ENCODE data around the gene POP7.

POP7 gene

DNA sequence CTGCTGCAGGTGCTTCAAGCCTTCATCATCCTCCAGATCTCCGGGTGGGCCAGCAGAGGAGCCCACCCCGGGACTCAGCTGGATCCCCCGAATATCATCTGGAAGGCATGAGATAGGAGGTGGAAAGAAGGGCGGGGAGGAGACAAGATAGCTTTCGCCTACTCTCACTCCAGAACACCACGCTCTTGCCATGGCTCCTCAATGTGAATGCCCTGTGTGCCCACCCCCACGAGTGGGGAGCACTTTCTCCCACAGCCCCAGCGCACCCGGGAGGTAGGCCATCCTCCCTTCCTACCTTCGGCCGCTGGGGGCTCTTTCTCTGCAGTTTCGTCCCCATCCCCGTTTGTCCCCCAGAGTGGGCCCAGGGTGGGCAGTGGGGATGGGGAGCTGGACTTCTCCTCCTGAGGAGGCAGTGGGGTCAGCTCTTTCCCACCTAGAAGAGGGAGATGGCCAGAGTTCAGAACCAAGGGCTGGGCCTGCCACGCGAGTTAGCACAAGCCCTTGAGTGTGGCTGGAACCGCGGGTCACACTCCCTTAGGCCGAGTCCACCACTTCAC, 20.8 kb upstream of the POP7 start:
- Mint-ChIP-seq H3K4me3 (no peak overlapping the region), H3K9me3 (no peaks in the 10 kb centered on the region), H3K4me1 (peaks cover 40% of the 10 kb centered on the region), H3K27ac (no peak overlapping the region), H3K36me3 (peaks cover 87% of the 10 kb centered on the region)
- no peak for ATAC-seq
- no peak for DNase-seq (ENCODE audit: low spot score in 2 of 2)

DNA sequence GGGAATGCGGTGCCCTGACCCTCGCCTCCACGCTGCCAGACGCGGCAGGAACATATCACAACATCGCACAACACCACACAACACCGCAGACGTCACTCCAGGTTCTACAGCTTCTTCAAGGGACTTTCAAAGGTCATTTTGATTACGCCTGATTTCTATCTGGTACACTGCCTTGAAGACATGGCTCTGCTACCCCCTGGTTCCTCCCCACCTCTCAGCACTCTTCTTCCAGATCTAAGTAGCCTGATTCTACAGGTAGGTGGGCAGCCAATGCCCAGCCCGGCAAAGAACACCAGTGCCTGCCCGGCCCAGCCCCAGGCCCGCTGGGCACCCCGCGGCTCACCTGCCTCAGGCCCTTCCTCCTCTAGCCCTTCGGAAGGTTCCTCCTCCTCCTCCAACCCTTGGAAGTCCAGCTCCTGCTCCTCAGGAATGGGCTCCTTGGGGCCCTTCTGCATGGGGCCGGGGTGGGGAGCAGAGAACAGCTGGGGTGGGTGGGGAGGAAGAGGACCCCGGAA, 20.2 kb upstream of the POP7 start:
- DNase-seq (ENCODE audit: low spot score in 2 of 2) (no peak), ATAC-seq (no peak)
- peaks cover 81% of the 10 kb centered on the region for H3K36me3 Mint-ChIP-seq
- peaks cover 35% of the 10 kb centered on the region for H3K4me1 Mint-ChIP-seq
- H3K9me3 Mint-ChIP-seq, result no peaks in the 10 kb centered on the region
- no peak overlapping the region for H3K27ac Mint-ChIP-seq
- H3K4me3 Mint-ChIP-seq, result no peak overlapping the region

GRCh38 chr7:100686201-100686821, 19.6 kb upstream of the POP7 start:
- Mint-ChIP-seq H3K9me3 (no peaks in the 10 kb centered on the region), H3K36me3 (peaks cover 75% of the 10 kb centered on the region), H3K4me1 (peaks cover 35% of the 10 kb centered on the region), H3K4me3 (no peak overlapping the region), H3K27ac (peak overlapping the region; percentile 70)
- no peak for ATAC-seq
- DNase-seq (ENCODE audit: low spot score in 2 of 2), result no peak

- no peak for ATAC-seq
- no peaks in the 10 kb centered on the region for H3K9me3 Mint-ChIP-seq
- DNase-seq (ENCODE audit: low spot score in 2 of 2), result no peak
- H3K36me3 Mint-ChIP-seq, result peaks cover 75% of the 10 kb centered on the region
- H3K4me3 Mint-ChIP-seq, result no peak overlapping the region
- peak overlapping the region; percentile 70 for H3K27ac Mint-ChIP-seq
- H3K4me1 Mint-ChIP-seq, result peaks cover 36% of the 10 kb centered on the region
Measured at GRCh38 chr7:100686822-100687211, 19.1 kb upstream of the POP7 start.

DNA sequence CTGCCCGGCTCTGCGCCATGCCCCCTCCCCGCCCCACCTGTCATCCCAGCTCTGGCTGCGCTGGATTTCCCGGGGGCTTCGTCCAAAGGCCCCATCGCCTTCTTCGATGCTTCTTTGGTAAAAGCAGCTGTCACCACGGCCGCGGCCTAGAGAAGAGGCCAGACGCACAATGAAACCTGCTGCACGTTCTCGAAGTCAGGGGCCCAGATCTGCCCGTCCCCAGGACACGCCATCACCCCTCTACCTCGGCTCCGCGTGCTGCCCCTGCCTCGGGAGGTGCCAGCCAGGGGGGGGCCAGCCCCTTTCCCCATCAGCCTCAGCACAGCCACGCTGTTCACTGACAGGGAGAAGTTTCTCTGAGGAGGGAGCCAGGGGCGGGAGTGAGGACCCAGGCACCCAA, 18.7 kb upstream of the POP7 start:
- Mint-ChIP-seq H3K9me3 (no peaks in the 10 kb centered on the region), H3K36me3 (peaks cover 75% of the 10 kb centered on the region), H3K4me1 (peaks cover 38% of the 10 kb centered on the region), H3K27ac (peak overlapping the region; percentile 70), H3K4me3 (no peak overlapping the region)
- ATAC-seq (no peak), DNase-seq (ENCODE audit: low spot score in 2 of 2) (no peak)

DNA sequence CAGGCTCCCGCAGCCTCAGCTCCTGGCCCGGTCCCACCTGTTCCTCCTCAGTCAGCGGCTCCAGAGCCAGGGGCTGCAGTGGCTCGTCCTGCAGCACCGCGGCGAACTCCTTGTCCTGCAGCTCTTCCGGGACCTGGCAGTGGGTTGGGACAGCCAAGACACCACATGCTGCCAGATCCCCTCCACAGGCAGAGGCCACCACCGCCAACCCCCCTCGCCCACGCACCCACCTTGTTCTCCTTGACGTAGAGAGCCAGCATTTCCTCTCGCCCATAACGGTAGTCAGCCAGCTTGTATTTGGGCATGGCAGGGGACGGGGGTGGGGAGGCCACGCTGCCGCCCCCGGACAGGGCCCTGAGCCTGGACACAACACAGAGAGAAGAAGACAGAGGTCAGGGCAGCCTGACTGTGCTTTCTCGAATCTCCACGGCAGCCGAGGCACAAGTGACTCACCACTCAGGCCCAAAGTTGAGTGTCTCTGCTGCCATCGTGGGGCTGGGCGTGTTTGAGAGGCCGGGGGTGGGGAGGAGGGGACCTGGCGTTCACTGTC, 18.1 kb upstream of the POP7 start:
- Mint-ChIP-seq H3K9me3 (no peaks in the 10 kb centered on the region), H3K36me3 (peaks cover 77% of the 10 kb centered on the region), H3K4me1 (peaks cover 43% of the 10 kb centered on the region), H3K27ac (peak overlapping the region; percentile 82), H3K4me3 (no peak overlapping the region)
- no peak for ATAC-seq
- DNase-seq (ENCODE audit: low spot score in 2 of 2), result no peak

- DNase-seq (ENCODE audit: low spot score in 2 of 2) (no peak), ATAC-seq (no peak)
- peak overlapping the region; percentile 82 for H3K27ac Mint-ChIP-seq
- peaks cover 77% of the 10 kb centered on the region for H3K36me3 Mint-ChIP-seq
- peaks cover 46% of the 10 kb centered on the region for H3K4me1 Mint-ChIP-seq
- H3K9me3 Mint-ChIP-seq, result no peaks in the 10 kb centered on the region
- no peak overlapping the region for H3K4me3 Mint-ChIP-seq
Measured at GRCh38 chr7:100688326-100688860, 17.5 kb upstream of the POP7 start.

DNA sequence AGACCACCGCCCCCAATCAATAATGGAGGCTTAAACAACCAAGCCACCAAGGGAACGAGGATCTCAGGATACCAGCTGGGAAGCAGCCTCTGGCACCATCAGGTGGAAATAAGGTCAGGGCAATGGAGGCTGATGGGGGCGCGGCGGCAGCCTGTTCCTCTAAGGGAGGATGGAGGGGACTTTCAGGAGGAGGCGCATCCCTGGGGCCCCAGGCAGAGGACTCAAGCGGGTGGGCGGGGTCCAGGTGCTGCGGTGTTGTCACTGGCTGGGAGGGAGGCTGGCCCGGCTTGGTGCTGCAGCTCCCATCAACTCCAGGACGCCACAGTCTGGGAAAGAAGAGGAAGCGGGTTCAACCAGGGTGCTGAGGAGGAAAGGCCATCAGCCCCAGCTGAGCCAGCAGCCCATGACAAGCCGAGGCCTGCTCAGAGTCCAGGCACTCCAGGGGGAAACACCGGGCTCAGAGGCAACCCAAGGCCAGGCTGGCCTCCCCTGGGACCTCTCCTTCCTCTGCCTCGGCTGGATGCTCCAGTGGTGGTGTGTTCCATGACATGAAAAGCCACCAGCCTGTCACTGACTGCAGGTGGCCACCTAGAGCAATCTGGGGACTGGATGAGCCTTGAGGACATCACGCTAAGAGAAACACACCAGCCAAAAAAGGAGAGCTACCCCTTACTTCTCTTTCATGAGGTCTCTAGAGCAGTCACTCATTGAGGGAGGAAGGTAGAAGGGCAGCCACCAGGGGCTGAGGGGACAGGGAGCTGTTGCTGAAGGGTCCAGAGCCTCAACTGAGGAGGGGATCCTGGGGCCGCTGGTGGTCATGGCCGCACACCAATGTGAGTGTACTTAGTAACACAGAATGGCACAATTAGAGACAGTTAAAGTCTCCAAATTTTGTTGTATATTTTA, 16.4 kb upstream of the POP7 start:
- no peak for DNase-seq (ENCODE audit: low spot score in 2 of 2)

GRCh38 chr7:100691676-100692577, 14.0 kb upstream of the POP7 start:
- Mint-ChIP-seq H3K27ac (peak overlapping the region; percentile 96), H3K36me3 (peaks cover 58% of the 10 kb centered on the region), H3K4me1 (peaks cover 57% of the 10 kb centered on the region), H3K9me3 (no peaks in the 10 kb centered on the region), H3K4me3 (peak overlapping the region; percentile 88)
- peak; percentile 80 for ATAC-seq
- DNase-seq (ENCODE audit: low spot score in 2 of 2), result peak; percentile 84 to 91

More for the DNA sequence above, 16.4 kb upstream of the POP7 start:
- H3K27ac Mint-ChIP-seq, result peak overlapping the region; percentile 82
- no peak overlapping the region for H3K4me3 Mint-ChIP-seq
- peaks cover 44% of the 10 kb centered on the region for H3K4me1 Mint-ChIP-seq
- no peaks in the 10 kb centered on the region for H3K9me3 Mint-ChIP-seq
- peaks cover 75% of the 10 kb centered on the region for H3K36me3 Mint-ChIP-seq
- no peak for ATAC-seq

DNA sequence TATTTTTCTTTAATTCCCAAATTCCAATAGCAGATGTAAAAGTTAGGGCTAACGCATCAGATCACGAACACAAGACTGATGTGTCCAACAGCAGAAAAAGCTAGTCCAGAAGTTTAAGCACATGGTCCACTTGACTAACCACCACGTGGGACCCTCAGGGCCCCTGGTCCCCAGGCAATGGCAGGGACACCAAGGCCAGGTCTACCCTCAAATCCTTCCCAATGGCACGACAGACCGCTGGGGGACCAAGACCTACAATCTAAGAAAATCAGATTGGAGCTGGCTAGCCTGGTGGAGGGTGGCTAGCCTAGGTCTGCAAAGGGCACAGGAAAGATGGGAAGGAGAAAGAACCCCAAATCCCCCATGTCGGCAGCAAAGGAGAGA, 13.4 kb upstream of the POP7 start:
- Mint-ChIP-seq H3K36me3 (peaks cover 52% of the 10 kb centered on the region), H3K4me1 (peaks cover 57% of the 10 kb centered on the region)

DNA sequence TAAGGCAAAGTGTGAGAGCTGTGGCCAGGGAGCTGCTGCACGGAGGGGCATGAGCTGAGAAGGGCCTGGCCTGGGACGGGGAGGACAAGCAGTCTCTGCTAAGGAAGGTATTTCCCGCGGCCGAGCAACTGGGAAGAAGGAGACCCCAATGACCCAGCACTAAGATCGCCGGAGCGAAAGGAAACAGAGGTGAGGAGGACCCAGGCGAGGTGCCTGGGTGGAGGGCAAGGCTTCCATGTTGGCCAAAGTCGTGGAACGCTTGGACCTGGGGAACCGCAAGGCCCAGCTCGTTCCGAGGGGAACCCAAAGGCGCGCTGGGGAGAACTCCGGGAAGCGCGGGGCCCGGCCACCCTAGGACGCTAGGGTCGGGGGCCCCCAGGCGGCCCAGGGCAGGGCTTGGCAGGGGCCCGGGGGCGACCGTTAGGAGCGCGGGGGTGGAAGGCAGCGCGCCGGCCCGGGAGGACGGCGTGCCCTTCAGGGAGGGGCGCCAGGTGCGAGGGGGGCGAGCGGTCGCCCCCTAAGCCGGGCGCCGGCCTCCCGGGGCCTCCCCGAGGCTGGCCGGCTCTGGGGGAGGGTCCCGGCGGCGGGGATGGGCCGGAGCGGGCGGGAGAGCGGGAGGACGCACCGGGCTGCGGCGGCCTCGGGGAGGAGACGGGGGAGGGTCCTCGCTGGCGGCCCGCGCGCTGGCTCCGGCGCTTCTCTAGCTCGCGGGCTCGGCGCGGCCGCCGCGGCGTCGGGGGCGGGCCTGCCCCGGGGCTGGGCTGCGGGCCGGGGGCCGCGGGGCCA, 12.4 kb upstream of the POP7 start:
- peak; percentile 60 for ATAC-seq
- Mint-ChIP-seq H3K27ac (peak overlapping the region; percentile 96), H3K36me3 (peaks cover 42% of the 10 kb centered on the region), H3K9me3 (no peaks in the 10 kb centered on the region), H3K4me3 (peak overlapping the region; percentile 88), H3K4me1 (peaks cover 48% of the 10 kb centered on the region)
- DNase-seq (ENCODE audit: low spot score in 2 of 2), result peak in 1 of 2 donors; percentile 58

More for the DNA sequence above, 13.4 kb upstream of the POP7 start:
- no peaks in the 10 kb centered on the region for H3K9me3 Mint-ChIP-seq
- ATAC-seq (no peak), DNase-seq (ENCODE audit: low spot score in 2 of 2) (no peak)
- peak overlapping the region; percentile 88 for H3K4me3 Mint-ChIP-seq
- peak overlapping the region; percentile 96 for H3K27ac Mint-ChIP-seq

DNA sequence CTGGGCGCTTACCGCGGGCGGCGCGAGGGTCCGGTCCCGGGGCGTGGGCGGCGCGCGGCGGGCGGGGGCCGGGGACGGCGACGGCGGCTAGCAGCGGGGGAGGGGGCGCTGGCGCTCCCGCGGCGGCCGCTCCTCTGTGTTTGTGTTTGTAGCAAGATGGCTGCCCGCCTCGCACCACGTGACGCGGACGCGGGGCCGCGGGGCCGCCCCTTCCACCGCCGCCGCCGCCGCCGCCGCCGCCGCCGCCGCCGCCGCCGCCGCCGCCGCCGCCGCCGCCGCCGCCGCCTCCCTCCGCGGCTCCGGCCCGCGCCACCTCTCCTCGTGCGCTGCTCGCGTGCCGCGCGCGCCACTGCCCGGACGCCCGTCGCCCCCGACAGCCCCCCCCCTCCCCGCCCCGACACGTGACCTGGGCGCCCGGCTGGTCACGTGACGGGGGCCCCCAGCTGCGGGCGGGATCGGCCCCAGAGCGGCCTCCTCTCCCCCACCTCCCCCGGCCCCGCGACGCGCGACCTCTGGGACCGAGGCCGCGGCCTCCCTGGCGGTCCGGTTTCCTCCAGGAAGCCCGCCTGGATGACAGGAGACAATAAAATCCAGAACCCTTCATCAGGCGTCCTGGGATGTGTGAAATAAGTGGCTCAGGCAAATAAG, 11.7 kb upstream of the POP7 start, which contains the start of gene GIGYF1:
GIGYF1 (minus strand) TSS at position 153 of the 648 bp plus-strand sequence. CDS start 6,012 bp downstream, outside the sequence.
- peak; percentile 77 for ATAC-seq
- Mint-ChIP-seq H3K4me1 (peaks cover 40% of the 10 kb centered on the region), H3K4me3 (peak within 1 kb of the TSS; percentile 88), H3K36me3 (peaks cover 35% of the 10 kb centered on the region), H3K27ac (peak within 1 kb of the TSS; percentile 96), H3K9me3 (no peaks in the 10 kb centered on the region)
- DNase-seq (ENCODE audit: low spot score in 2 of 2), result peak in 1 of 2 donors; percentile 82

DNA sequence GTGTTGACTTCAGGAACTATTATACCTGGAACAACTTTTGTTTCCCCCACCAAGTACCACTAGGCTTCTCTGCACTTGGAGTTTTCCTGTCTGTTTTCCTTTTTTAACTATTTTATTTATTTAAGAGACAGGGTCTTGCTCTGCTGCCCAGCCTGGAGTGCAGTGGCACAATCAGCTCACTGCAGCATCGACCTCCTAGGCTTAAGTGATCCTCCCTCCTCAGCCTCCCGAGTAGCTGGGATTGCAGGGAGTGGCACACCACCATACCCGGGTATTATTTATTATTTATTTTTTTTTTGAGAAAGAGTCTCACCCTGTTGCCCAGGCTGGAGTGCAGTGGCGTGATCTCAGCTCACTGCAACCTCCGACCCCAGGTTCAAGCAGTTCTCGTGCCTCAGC, 9.8 kb upstream of the POP7 start:
- peaks cover 27% of the 10 kb centered on the region for H3K36me3 Mint-ChIP-seq
- H3K9me3 Mint-ChIP-seq, result no peaks in the 10 kb centered on the region
- H3K27ac Mint-ChIP-seq, result no peak overlapping the region
- H3K4me1 Mint-ChIP-seq, result peaks cover 34% of the 10 kb centered on the region
- ATAC-seq, result no peak
- H3K4me3 Mint-ChIP-seq, result peak overlapping the region; percentile 48
- no peak for DNase-seq (ENCODE audit: low spot score in 2 of 2)

All from stimulated activated effector memory CD8-positive, alpha-beta T cell treated with anti-CD3 and anti-CD28 coated beads, Interleukin-12 subunit alpha, Interleukin-12 subunit beta, amount 100 ng/mL, for 72 hours (primary cell).